ENCODE data around the gene TMTC1.

TMTC1 gene

DNA sequence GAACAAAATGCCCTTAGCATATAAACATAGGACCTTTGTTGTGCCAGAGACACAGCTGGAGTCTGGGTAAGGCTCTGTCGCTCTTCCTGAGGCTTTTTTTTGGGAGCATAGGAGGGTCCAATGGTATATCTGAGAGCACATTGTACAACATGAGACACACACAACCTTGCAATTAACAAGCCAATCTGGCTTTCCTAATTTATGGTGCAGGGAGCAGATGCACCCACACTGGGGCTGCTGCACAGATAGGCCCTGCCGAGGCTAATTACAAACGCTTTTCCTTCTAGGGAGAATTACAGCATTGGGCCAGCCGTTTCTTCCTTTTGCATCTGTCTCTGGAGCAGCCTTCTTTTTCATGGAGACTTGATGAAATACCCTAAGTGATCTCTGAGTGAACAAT is 211.3 kb downstream of the TMTC1 start:
- Histone ChIP-seq H3K79me2 (ENCODE audit: insufficient read depth, low read length) (no peaks in the 10 kb centered on the region), H3K27ac (ENCODE audit: low read depth, low read length, poor library complexity, severe bottlenecking) (no peak overlapping the region), H3K27me3 (ENCODE audit: insufficient read depth, low read length) (no peaks in the 10 kb centered on the region), H2AFZ (ENCODE audit: low read length) (no peak overlapping the region), H4K20me1 (ENCODE audit: insufficient read depth, low read length) (no peaks in the 10 kb centered on the region), H3K9me3 (ENCODE audit: low read length) (no peaks in the 10 kb centered on the region), H3K4me2 (ENCODE audit: low read length) (no peak overlapping the region), H3K4me3 (ENCODE audit: low read depth, low read length, poor library complexity, severe bottlenecking) (no peak overlapping the region), H3K4me1 (ENCODE audit: insufficient read depth, low read length, severe bottlenecking) (no peaks in the 10 kb centered on the region), H3K9me2 (ENCODE audit: low read depth, low read length) (no peaks in the 10 kb centered on the region), H3K36me3 (ENCODE audit: insufficient read depth, low read length) (no peaks in the 10 kb centered on the region), H3F3A (ENCODE audit: insufficient read depth, low read length) (no peaks in the 10 kb centered on the region), H3K9ac (ENCODE audit: low read length) (no peak overlapping the region)
- TF ChIP-seq EZH2 (IDR thresholded peaks at IDR 0.05; ENCODE audit: borderline replicate concordance, low read length): no peak
- TF ChIP-seq CTCF (IDR thresholded peaks at IDR 0.05; ENCODE audit: low read length): no peak

GRCh38 chr12:29569132-29569757 is 214.5 kb downstream of the TMTC1 start:
- Histone ChIP-seq H3K27ac (ENCODE audit: low read depth, low read length, poor library complexity, severe bottlenecking) (no peak overlapping the region), H3K79me2 (ENCODE audit: insufficient read depth, low read length) (no peaks in the 10 kb centered on the region), H3K9me2 (ENCODE audit: low read depth, low read length) (no peaks in the 10 kb centered on the region), H3K9ac (ENCODE audit: low read length) (no peak overlapping the region), H3K9me3 (ENCODE audit: low read length) (no peaks in the 10 kb centered on the region), H2AFZ (ENCODE audit: low read length) (no peak overlapping the region), H4K20me1 (ENCODE audit: insufficient read depth, low read length) (no peaks in the 10 kb centered on the region), H3F3A (ENCODE audit: insufficient read depth, low read length) (no peaks in the 10 kb centered on the region), H3K4me1 (ENCODE audit: insufficient read depth, low read length, severe bottlenecking) (no peaks in the 10 kb centered on the region), H3K4me3 (ENCODE audit: low read depth, low read length, poor library complexity, severe bottlenecking) (no peak overlapping the region), H3K27me3 (ENCODE audit: insufficient read depth, low read length) (no peaks in the 10 kb centered on the region), H3K4me2 (ENCODE audit: low read length) (no peak overlapping the region), H3K36me3 (ENCODE audit: insufficient read depth, low read length) (no peaks in the 10 kb centered on the region)
- TF ChIP-seq EZH2 (IDR thresholded peaks at IDR 0.05; ENCODE audit: borderline replicate concordance, low read length): no peak
- no peak for TF ChIP-seq CTCF (IDR thresholded peaks at IDR 0.05; ENCODE audit: low read length)

GRCh38 chr12:29566441-29566840 is 217.3 kb downstream of the TMTC1 start:
- no peaks in the 10 kb centered on the region for H3F3A ChIP-seq (ENCODE audit: insufficient read depth, low read length)
- no peak overlapping the region for H2AFZ ChIP-seq (ENCODE audit: low read length)
- no peaks in the 10 kb centered on the region for H3K4me1 ChIP-seq (ENCODE audit: insufficient read depth, low read length, severe bottlenecking)
- TF ChIP-seq EZH2 (IDR thresholded peaks at IDR 0.05; ENCODE audit: borderline replicate concordance, low read length) (no peak), CTCF (IDR thresholded peaks at IDR 0.05; ENCODE audit: low read length) (no peak)
- H3K27me3 ChIP-seq (ENCODE audit: insufficient read depth, low read length): no peaks in the 10 kb centered on the region
- H3K36me3 ChIP-seq (ENCODE audit: insufficient read depth, low read length): no peaks in the 10 kb centered on the region
- H3K27ac ChIP-seq (ENCODE audit: low read depth, low read length, poor library complexity, severe bottlenecking): no peak overlapping the region
- no peaks in the 10 kb centered on the region for H3K79me2 ChIP-seq (ENCODE audit: insufficient read depth, low read length)
- H3K4me2 ChIP-seq (ENCODE audit: low read length): no peak overlapping the region
- no peak overlapping the region for H3K9ac ChIP-seq (ENCODE audit: low read length)
- H3K9me3 ChIP-seq (ENCODE audit: low read length): no peaks in the 10 kb centered on the region
- no peaks in the 10 kb centered on the region for H4K20me1 ChIP-seq (ENCODE audit: insufficient read depth, low read length)
- H3K4me3 ChIP-seq (ENCODE audit: low read depth, low read length, poor library complexity, severe bottlenecking): no peak overlapping the region
- no peaks in the 10 kb centered on the region for H3K9me2 ChIP-seq (ENCODE audit: low read depth, low read length)

All from OCI-LY1 (cell line).